ENCODE data around the gene PRCP. TPM values are rescaled to one million over a fixed set of nuclear protein-coding genes. Genes with fewer than 3 reads are reported as not detected.

PRCP gene
- total RNA-seq, 4 donors from 2014 or later = 12.5 to 56.9 (median 16.4) TPM

DNA sequence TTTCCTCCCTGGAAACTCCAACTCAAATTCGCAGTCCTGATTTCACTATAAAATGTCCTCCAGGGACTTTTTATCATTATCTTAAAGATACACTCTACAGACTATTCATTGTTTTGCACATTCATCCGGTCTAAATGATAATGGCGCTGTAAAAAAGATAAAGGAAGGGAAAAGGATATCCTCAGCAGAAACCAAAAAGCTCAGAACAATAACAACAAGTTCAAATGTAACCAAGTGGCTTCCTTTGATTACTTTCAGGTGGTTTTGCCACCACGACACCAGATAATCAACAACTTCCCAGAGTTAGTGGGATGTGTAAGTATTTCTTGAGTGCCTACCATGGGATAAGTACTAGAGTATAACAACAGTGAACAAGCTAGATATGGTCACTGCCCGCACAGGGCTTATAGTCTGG lies 26.3 kb downstream of the PRCP start:
- Histone ChIP-seq H3K36me3 (no peaks in the 10 kb centered on the region), H3K9me3 (no peaks in the 10 kb centered on the region), H3K27me3 (no peaks in the 10 kb centered on the region), H3K4me3 (no peak overlapping the region), H3K4me1 (no peaks in the 10 kb centered on the region), H3K27ac (no peak overlapping the region)
- no peak for DNase-seq
- TF ChIP-seq, protein P1, sequence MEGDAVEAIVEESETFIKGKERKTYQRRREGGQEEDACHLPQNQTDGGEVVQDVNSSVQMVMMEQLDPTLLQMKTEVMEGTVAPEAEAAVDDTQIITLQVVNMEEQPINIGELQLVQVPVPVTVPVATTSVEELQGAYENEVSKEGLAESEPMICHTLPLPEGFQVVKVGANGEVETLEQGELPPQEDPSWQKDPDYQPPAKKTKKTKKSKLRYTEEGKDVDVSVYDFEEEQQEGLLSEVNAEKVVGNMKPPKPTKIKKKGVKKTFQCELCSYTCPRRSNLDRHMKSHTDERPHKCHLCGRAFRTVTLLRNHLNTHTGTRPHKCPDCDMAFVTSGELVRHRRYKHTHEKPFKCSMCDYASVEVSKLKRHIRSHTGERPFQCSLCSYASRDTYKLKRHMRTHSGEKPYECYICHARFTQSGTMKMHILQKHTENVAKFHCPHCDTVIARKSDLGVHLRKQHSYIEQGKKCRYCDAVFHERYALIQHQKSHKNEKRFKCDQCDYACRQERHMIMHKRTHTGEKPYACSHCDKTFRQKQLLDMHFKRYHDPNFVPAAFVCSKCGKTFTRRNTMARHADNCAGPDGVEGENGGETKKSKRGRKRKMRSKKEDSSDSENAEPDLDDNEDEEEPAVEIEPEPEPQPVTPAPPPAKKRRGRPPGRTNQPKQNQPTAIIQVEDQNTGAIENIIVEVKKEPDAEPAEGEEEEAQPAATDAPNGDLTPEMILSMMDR (IDR thresholded peaks at IDR 0.05) = no peak

DNA sequence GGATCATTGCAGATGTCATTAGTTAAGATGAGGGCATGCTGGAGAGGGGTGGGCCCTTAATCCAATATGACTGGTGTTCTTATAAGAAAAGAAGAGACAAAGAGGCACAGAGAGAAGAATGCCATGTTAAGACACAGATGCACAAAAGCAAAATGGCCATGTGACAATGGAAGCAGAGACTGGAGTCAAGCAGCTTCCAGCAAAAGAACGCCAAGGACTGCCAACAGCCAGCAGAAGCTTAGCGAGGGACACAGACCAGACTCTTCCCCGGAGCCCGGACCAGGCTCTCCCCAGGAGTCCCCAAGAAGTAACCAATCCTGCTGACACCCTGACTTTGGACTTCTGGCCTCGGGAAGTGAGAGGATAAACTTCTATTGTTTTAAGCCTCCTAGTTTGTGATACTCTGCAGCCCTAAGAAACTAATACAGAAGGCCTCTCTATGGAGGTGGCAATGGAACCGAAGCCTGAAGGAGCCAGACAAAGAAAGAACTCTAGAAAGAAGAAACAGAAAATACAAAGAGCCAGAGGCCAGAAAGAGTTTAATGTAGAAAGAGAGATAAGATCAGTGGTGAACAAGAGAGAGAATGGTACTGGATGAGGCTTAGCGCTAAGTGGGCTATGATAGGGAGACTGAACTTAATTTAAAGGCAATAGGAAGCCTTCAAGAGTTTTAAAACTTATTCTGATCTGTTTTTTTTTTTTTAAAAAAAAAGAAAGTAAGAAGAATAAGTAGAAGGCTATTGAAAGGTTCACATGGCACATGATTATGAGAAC lies 27.7 kb downstream of the PRCP start:
- no peak for DNase-seq

DNA sequence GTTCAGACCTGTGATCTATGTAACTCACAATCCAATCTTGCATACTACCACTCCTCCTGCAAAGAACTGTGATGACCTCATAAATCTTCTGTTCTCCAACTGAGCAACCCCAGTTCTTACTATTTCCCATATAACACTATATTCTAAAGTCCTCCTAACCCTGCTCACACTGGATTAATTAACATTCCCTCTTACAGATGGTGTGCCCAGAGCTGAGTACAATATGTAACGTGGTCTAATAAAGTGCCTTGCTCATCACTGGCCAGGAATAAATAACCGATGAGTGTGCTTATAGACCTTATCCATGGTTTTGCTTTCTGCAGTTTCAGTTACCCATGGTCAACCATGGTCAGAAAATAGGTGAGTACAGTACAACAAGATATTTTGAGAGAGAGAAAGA lies 28.6 kb downstream of the PRCP start:
- no peaks in the 10 kb centered on the region for H3K9me3 ChIP-seq
- H3K4me1 ChIP-seq = peaks cover 0 to 3% (median 0%) of the 10 kb centered on the region in 4 donors
- no peak overlapping the region for H3K27ac ChIP-seq
- no peaks in the 10 kb centered on the region for H3K36me3 ChIP-seq
- H3K4me3 ChIP-seq = no peak overlapping the region
- no peak for DNase-seq
- no peak for TF ChIP-seq POLR2A (IDR thresholded peaks at IDR 0.05)
- TF ChIP-seq, protein P1 (IDR thresholded peaks at IDR 0.05) = no peak
- H3K27me3 ChIP-seq = no peaks in the 10 kb centered on the region

More for the DNA sequence above, 27.7 kb downstream of the PRCP start:
- no peak for TF ChIP-seq POLR2A (IDR thresholded peaks at IDR 0.05)
- TF ChIP-seq, protein P1 (IDR thresholded peaks at IDR 0.05) = no peak
- Histone ChIP-seq H3K4me1 (peaks cover 0 to 2% (median 0%) of the 10 kb centered on the region in 4 donors), H3K27ac (no peak overlapping the region), H3K4me3 (no peak overlapping the region), H3K9me3 (no peaks in the 10 kb centered on the region), H3K27me3 (no peaks in the 10 kb centered on the region), H3K36me3 (no peaks in the 10 kb centered on the region)

DNA sequence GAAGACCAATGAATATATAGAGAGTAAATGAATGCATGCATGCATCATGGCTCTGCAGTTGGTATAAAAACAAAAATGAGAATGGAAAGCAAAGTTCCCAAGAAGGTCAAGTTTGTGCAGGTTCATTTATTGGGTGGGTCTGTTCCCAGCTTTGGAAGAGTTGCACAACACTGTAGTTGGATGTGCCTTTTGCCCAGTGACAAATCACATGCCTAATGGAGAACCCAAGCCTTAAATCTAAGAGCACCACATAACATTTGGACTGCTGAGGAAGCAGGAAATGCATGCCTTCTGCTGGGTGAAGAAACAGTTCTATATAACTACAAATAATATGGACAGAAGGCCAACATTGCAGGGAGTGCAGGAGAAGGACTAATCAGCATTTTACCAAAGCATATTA lies 30.6 kb downstream of the PRCP start:
- DNase-seq = no peak
- TF ChIP-seq, protein P1 (IDR thresholded peaks at IDR 0.05) = no peak
- no peak for TF ChIP-seq POLR2A (IDR thresholded peaks at IDR 0.05)

DNA sequence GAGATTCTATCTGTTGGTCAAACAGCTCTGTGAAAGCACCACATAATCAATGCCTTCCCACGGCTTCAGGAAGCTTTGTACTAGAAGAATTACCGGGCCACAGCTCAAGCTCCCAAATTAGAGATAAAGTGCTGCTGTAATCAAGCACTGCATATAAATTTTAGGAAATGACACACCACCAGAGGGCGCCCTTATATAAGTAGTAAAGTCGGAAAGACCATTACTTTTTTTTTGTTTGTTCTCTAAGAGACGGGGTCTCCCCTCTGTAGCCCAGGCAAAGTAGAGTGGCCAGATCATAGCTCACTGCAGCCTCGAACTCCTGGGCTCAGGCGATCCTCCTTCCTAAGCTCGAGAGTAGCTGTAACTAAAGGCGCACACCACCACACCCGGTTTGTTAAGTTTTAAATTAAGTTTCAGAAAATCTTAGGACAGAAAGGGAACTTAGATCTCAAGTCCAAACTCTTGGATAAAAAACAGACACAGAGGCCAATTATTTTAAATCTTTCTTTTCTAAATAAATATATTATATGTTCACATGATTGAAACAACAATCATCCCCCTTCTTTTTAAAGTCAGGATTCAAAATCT lies 32.6 kb downstream of the PRCP start:
- Histone ChIP-seq H3K4me3 (peak overlapping the region in 1 of 4 donors; percentile 45), H3K27ac (no peak overlapping the region), H3K9me3 (no peaks in the 10 kb centered on the region), H3K4me1 (peaks cover 0 to 3% (median 0%) of the 10 kb centered on the region in 4 donors), H3K27me3 (no peaks in the 10 kb centered on the region), H3K36me3 (no peaks in the 10 kb centered on the region)
- DNase-seq = peak; percentile 50 to 93 (median 93)
- TF ChIP-seq, protein P1 (IDR thresholded peaks at IDR 0.05) = peak; percentile 47 to 82 (median 67)
- TF ChIP-seq POLR2A (IDR thresholded peaks at IDR 0.05) = no peak

More for the DNA sequence above, 30.6 kb downstream of the PRCP start:
- peaks cover 0 to 3% (median 0%) of the 10 kb centered on the region in 4 donors for H3K4me1 ChIP-seq
- no peaks in the 10 kb centered on the region for H3K27me3 ChIP-seq
- no peaks in the 10 kb centered on the region for H3K9me3 ChIP-seq
- no peak overlapping the region for H3K27ac ChIP-seq
- H3K36me3 ChIP-seq = no peaks in the 10 kb centered on the region
- no peak overlapping the region for H3K4me3 ChIP-seq

All from Peyer's patch (tissue), 4 donors.